ENCODE measurements around the gene MEST. TPM values are rescaled to one million over a fixed set of nuclear protein-coding genes. Genes with fewer than 3 reads are reported as not detected.
"Not testable (repeated sequence)": the region's sequence is repeated elsewhere in the genome, so short reads cannot be mapped to it uniquely, and the experiment has no call there.

Gene MEST
- polyA plus RNA-seq, 4 donors: 647 to 1,335 (median 819) TPM

GRCh38 chr7:130483031-130483430 lies 8.9 kb upstream of the MEST start:
- DNase-seq (ENCODE audit: low read depth in 4 of 4, low spot score in 3 of 4): no peak

- no peak for DNase-seq (ENCODE audit: low read depth in 4 of 4, low spot score in 3 of 4)
Observed at GRCh38 chr7:130485734-130486113, 6.2 kb upstream of the MEST start.

GRCh38 chr7:130486114-130486953 lies 5.6 kb upstream of the MEST start:
- DNase-seq (ENCODE audit: low read depth in 4 of 4, low spot score in 3 of 4): no peak

GRCh38 chr7:130486954-130487436 lies 4.9 kb upstream of the MEST start:
- DNase-seq (ENCODE audit: low read depth in 4 of 4, low spot score in 3 of 4): no peak

- DNase-seq (ENCODE audit: low read depth in 4 of 4, low spot score in 3 of 4): no peak
Observed at GRCh38 chr7:130488392-130489139, 3.3 kb upstream of the MEST start.

DNA sequence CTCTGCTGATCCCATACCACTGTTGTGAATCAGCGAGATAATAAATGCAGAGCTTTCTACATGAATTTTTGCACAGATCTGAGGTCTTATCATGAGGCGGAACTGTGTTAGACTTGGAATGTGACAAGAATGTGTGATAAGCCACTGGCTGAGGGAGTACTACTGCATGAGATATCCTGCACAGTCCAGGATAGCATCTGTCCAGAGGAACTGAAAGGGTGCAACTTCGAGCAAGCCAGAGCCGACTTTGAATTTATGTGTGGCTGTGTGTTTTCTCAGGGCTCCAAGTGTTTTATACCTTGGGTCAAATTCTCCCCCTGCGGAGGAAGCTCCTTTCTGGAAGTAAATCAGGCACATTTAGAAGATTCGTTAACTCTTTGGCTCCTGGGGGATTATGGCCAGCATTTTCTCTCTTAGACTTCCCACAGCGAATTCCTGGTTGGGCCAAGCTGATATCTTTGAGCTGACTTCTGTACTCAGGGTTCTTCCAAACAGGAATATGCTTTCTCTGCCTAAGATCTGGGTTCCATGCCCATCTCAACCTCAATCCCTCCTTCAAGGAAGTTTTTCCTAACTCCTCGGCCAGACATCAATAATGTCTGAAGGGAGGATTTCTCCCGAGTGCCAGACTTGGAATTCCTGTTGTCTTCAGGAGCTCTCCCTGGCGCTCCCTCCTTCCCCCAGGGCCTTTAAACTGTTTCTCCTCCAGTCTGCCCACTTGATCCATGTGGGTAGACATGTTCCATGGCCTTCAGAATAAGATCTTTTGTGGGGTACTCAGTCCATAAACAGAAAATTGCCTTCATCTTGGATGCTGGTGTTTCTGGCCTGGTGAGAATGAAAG lies 2.5 kb upstream of the MEST start:
- DNase-seq (ENCODE audit: low read depth in 4 of 4, low spot score in 3 of 4): no peak

DNA sequence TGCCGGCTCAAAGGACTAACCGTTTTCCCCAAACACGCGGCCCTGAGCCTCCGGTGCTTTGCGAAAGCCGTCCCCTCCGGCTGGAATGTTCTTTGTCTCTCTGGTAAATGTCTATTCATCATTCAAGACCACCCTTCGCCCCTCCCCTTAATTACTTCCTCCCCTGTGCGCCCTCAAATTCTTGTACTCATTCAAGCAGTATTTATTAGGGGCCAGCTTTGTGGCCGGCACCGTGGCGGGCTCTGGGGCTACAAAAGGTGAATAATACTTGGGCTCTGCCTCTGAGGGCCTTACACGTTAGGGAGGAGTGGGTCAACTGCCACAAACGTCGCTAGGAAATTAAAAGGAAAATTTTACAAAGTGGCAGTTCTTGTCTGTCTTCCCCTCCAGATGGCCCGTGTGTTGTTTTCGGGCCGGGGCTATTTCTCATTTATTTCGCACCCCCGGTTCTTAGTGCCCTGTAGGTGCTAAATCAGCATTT lies 1.5 kb upstream of the MEST start:
- no peak for DNase-seq (ENCODE audit: low read depth in 4 of 4, low spot score in 3 of 4)

- DNase-seq (ENCODE audit: low read depth in 4 of 4, low spot score in 3 of 4): no peak
Observed at GRCh38 chr7:130490888-130491804, 739 bp upstream of the MEST start.

DNA sequence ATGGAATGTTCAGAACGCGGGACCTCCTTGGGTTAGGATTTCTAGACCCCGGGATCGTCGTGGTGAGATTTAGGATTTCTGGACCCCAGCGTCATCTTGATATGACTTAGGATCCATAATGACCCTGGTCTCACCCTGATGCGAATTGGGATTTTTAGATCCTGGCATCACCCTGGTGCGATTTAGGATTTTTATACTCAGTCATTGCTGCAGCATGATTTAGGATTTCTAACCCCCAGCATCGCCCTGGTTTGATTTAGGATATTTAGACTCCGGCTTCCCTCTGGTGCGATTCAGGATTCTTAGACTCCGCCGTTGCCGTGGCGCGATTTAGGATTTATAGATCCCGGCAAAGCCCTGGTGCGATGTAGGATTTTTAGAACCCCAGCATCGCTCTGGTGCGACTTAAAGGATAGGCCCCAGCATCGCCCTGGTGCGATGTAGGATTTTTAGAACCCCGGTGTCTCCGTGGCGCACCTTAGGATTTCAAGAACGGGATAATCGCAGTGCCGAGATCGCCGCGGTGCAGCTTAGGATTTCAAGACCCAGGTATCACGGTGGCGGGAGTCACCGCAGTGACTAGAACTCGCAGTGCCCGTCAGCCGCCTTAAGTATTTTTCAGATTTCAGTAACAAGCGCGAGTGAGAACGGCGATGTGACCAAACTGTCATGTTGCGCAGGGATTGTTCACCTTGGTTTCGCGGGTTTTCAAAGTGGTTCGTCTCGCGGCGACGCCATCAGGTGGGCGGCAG lies 814 bp downstream of the MEST start:
- no peak for DNase-seq (ENCODE audit: low read depth in 4 of 4, low spot score in 3 of 4)

GRCh38 chr7:130493275-130493873 lies 1.5 kb downstream of the MEST start:
- no peak for DNase-seq (ENCODE audit: low read depth in 4 of 4, low spot score in 3 of 4)

GRCh38 chr7:130494431-130494858 lies 2.6 kb downstream of the MEST start:
- DNase-seq (ENCODE audit: low read depth in 4 of 4, low spot score in 3 of 4): no peak

DNA sequence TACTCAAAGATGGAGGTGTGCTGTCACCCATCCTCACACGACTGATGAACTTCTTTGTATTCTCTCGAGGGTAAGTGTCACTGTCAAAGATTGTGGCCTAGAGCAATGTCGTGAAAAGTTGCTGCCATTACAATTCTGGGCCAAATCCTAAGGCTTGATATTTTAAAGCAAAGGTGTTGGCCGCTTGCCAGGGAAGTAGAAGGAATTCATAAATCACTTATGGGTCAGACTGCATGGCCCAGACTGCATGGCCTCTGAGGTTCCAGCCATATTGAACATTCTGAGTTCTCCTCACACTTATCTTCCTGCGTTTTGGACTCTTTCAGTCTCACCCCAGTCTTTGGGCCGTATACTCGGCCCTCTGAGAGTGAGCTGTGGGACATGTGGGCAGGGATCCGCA lies 8.6 kb downstream of the MEST start:
- DNase-seq (ENCODE audit: low read depth in 4 of 4, low spot score in 3 of 4): no peak

- DNase-seq (ENCODE audit: low read depth in 4 of 4, low spot score in 3 of 4): no peak
Observed at GRCh38 chr7:130500910-130501309, 9.0 kb downstream of the MEST start.

DNA sequence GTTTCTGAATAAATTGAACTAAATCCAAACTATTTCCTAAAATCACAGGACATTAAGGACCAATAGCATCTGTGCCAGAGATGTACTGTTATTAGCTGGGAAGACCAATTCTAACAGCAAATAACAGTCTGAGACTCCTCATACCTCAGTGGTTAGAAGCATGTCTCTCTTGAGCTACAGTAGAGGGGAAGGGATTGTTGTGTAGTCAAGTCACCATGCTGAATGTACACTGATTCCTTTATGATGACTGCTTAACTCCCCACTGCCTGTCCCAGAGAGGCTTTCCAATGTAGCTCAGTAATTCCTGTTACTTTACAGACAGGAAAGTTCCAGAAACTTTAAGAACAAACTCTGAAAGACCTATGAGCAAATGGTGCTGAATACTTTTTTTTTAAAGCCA lies 13.9 kb downstream of the MEST start:
- DNase-seq (ENCODE audit: low read depth in 4 of 4, low spot score in 3 of 4): no peak

- no peak for DNase-seq (ENCODE audit: low read depth in 4 of 4, low spot score in 3 of 4)
Observed at GRCh38 chr7:130506358-130506757, 14.5 kb downstream of the MEST start.

GRCh38 chr7:130512038-130512437 lies 20.2 kb downstream of the MEST start:
- not testable (repeated sequence) for DNase-seq (ENCODE audit: low read depth in 4 of 4, low spot score in 3 of 4)

- DNase-seq (ENCODE audit: low read depth in 4 of 4, low spot score in 3 of 4): no peak
Observed at GRCh38 chr7:130513447-130513846, 21.6 kb downstream of the MEST start.

DNA sequence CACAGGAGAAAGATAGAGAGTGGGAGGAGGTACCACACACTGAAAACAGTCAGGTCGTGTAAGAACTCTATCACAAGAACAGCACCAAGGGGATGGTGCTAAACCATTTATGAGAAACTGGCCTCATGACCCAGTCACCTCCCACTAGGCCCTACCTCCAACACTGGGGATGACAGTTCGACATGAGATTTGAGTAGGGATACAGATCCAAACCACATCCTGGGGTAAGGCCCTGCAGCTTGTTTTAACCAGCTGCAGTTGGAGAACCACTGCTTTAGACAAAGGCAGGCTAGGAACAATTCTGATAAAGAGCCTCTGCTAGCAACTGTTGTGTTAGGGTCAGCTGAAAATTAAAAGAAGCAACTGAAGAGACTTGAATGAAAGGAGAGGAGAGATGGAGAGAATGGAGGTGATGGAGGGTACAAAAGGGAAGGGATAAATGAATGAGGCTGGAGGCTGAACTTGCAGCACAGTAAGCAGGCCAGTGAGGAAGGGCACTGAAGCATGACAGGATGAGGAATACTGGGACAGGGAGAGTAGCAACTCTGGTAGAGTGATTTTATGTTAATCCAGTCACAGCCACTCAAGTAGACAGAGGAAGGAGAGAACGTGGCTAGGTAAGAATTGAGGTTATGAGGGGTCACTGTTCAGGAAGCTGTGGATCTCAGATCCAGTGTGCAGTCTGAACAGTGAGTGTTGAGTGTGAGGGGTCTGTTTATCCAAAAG lies 23.6 kb downstream of the MEST start:
- no peak for DNase-seq (ENCODE audit: low read depth in 4 of 4, low spot score in 3 of 4)
